ENCODE measurements around the gene MLLT3. TPM values are rescaled to one million over a fixed set of nuclear protein-coding genes. Genes with fewer than 3 reads are reported as not detected.
A peak's percentile ranks its signal among the peaks of the same experiment; 100 is the strongest.

The MLLT3 gene
- total RNA-seq, 1 donor from 2014 or later: 79.1 TPM

DNA sequence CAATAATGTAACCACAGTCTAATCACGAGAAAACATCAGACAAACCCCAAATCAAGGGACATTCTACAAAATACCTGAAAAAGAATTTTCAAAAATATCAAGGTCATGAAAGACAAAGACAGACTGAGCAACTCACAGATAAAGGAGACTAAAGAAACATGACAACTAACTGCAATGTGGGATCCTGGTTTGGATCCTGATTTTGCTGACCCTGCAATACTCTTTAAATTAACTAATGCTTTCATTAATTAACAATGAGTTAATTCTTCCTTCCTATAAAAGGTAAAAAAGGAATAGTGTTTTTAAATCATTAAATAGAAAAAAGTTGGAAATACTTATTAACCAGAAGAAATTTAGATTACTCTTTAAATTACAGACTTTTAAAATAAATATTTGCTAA is 103.6 kb downstream of the MLLT3 start:
- DNase-seq (ENCODE audit: low read depth): no peak

DNA sequence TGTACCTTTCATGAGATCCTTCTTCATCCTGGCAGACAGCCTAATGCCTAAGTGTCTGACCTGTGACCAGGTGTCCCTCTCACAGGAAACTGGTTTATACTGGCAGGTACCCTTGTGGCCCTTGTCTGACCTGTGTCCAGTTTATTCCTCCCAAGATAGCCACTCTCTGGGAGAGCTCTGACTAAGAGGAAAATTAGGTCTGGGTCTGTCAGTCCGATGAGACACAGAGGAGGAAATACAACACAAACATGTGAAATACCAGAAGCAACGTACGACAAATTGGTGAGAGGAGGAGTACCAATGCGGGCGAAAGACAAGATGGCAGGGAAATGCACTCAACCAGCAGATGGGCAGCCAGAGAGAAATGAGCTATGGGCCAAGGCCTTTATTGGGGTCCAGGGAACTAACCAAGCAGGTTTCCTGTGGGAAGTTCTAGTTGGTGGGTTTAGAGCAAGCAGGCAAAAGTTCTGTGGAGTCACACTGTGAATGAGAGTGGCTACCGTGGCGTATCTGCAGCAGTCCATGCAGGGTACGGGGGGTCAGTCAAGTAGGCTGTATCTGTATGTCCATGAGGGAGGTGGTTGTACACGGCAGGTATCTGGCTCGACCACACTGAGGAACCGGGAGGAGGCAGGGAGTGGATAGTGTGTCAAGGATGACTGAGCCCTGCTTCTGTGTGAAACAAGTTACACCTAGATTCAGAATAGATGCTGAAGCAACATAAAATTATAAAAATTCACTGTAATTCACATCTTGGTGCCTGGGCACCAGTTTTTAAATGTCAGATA is 109.0 kb downstream of the MLLT3 start:
- DNase-seq (ENCODE audit: low read depth): no peak

DNA sequence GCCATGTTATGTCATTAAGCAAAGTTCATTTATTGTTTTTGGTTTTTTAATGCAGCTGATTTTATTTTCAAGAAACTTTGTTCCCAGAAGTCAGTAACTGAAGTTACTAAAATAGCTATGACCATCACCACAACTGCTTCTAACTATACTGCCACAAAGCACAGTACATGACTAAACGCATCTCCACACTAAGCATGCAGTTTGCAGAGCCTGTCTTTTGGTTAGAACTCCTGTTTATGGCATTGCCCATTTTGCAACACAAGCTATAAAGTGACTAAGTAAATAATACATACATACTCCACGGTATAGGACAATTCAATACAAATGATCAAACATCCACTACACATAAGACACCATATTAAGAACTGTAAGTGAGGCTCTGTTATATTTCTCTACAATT is 109.7 kb downstream of the MLLT3 start:
- DNase-seq (ENCODE audit: low read depth): peak; percentile 45

DNA sequence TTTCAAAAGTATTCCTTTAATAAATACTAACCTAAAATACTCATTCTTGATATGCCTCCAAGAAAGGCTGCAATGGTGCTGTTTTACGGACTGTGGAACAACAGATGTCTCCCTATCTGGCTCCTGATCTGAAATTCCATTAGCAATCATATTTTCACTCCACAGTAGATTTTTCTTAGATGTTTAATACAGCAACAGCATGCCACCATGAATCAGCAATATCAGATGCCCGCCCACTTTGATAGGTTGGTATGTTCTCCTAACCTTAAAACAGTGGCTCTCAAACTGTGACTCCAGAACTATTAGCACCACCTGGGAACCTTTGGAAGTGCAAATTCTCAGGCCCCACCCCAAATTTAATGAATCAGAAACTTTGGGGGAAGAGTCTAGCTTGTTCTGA is 110.2 kb downstream of the MLLT3 start:
- DNase-seq (ENCODE audit: low read depth): peak; percentile 34

DNA sequence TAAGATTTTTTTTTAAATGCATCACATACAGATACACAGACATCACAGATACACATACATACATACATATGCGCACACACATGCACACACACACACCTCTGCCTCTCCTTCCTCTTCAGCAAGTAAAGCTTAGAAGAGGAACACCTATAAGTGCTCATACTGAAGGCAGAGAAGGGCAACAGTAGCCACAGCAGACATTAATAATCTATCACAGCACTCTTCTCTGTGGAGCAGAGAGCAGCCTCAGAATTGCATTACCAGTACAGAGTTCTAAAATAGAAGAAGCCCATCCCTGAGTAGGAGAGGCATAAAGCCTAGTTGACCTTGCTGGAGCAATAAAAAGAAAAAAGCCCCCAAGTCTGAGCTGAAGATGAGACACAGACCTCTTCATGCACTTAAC is 110.6 kb downstream of the MLLT3 start:
- DNase-seq (ENCODE audit: low read depth): no peak

DNA sequence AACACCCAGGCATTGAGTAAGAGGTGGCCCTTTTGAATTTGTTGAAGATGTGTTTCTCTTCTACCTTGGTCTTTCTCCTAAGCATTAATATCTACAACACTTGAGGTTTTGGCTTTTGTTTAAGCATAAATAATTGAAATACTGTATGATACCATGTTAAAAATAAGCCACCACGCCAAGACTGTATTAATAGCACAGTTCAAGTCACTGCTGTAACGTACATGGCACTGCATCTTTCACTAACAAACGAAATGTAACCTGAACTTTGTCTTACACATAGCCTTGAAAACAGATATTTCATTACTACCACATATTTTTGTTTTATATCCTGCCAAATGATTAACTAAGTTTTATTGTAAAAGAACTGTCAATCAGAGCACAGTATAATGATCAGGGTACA is 112.8 kb downstream of the MLLT3 start:
- DNase-seq (ENCODE audit: low read depth): no peak

DNA sequence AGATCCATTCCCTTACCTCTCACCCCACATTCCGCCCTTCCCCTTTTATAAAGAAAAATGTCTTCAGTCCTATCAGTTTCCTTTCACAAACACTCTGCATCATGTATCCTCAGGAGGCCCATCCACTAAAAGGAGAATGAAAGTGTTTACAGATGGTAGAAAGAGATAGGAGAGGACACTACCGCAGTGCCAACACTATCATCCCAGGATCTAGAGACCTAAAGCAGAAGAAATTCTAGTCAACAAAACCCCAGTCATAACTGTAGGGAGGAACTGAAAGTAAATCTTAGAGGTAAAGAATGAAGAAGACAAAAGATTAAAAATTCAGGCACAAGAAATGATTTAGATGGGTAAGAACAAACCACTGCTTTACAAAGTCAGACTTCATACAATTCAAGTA is 114.1 kb downstream of the MLLT3 start:
- no peak for DNase-seq (ENCODE audit: low read depth)

DNA sequence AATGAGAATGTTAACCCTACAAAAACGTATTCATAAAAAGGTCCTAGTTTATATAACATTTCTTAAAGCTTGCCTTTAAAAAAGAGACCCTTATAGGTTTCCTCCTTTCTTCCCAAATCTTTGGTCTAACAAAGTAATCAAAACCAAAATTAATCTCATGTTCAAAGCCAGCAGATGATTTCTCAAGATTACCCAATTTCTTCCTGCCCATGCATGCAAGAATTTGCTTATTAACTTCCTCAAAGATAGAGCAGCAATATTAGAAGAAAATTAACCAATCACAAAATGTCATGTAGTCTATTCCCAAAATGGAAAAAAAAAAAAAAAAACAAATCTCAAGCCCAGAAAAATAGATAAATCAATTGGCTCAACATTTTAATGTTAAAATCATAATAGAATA is 114.9 kb downstream of the MLLT3 start:
- no peak for DNase-seq (ENCODE audit: low read depth)

DNA sequence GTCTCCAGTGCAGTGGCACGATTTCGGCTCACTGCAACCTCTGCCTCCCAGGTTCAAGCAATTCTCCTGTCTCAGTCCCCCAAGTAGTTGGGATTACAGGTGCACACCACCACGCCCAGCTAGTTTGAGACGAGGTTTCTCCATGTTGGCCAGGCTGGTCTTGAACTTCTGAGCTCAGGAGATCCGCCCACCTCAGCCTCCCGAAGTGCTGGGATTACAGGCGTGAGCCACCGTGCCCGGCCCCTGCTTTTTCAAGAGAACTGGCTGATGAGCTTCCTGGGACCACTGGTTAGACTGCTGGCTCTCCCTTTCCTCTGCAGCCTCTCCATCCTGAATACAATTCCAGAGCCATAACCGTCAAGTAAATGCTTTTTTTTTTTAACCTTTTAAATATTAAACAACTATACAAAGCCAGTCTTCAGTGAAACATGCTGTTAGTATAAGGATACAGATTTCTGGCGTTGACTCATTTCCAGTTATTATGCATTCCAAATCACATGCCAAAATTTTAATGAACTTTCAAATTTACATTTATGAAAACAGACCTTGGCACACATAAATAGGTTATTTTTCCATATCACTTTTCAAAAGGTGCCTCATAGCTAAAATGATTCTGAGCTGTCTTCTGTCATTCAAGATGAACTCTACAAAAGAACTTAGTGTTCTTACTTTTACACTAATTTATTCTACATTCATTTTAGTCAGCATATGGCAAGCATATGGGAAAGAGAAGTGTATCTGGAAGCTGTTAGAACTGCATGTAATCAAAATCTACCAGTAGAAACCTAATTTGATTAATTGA is 116.0 kb downstream of the MLLT3 start:
- DNase-seq (ENCODE audit: low read depth): no peak

DNA sequence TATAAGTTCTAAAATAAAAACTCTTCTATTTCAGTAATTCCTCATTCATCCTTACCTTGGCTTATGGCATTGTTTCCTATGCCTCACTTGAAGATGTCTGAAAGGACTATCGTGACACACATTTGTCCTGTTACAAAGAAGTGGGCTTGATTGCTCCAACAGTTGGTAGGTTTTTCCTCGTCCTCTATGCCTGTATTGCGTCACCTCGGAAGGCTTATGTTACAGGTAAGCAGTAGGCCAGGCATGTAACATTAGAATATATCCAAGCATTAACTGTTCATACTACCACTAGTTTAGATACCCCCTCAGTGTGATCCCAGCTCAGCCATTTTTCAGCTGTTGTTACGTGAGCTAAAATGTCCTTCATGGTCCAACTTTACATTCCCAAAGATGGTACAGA is 116.7 kb downstream of the MLLT3 start:
- DNase-seq (ENCODE audit: low read depth): no peak

DNA sequence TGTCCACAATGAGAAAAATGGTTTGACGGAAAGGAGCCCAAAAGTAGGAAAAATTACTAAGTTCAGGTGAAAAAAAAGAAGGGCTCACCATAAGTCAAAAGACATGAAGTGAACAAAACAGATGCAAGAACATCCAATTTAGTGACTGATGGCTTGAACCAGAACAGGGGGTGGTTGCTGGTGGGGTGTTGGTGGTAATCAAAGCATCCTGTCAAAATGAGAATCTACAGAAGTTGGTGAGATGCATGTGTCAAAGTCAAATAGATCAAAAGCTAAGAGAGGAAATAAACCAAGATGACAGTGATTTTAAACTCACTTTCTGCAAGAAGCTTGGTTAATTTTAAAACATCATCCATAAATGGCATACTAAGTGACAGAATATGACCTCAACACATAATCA is 117.4 kb downstream of the MLLT3 start:
- DNase-seq (ENCODE audit: low read depth): no peak

DNA sequence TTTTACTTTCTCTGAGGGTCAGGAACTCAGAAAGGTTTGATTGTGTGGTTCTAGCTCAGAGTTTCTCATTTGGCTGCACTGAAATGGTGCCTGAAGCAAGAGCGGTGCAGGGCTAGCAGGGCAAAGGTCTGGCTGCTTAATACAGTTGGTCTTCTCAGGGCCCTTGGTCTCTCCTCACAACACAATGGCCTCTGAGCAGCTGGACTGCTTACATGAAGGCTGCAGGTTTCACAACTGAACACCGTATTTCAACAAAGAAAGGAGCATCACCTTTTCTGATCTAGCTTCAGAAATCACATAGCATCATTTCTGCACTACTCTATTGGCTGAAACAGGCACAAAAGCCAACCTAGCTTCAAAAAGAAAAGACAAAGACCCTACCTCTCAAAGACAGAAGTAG is 122.2 kb downstream of the MLLT3 start:
- no peak for DNase-seq (ENCODE audit: low read depth)

DNA sequence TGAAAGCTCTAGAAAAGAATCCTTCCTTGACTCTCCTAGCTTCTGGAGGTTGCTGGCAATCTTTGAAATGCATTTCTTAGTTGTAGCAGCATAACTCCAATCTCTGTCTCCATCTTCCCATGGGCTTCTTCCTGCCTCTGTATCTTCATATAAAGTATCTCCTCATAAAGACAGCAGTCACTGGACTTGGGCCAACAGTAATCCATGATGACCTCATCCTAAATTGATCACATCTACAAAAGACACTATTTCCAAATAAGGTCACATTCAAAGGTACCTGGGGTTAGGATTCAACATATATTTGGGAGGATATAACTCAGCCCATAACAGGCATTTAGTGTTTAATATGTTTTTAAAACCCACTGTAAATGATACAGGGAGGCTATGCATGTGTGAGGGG is 123.3 kb downstream of the MLLT3 start:
- DNase-seq (ENCODE audit: low read depth): no peak

DNA sequence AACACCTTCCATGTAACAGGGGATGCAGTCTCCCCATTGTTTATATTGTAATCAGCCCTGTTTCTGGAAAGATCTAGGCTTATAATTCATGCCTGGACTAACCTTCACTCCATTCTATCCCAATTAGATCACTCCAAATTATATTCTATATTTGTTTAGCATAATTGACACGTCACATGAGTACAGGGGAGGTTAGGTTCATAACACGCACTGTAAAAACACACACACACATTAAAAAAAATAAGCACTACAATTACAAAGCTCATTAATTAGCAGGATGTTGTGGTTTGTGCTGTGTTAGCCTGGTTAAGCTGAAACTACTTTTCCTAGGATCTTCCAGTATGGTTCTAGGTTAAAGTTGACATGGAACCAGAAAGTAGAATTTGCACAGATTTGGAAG is 126.0 kb downstream of the MLLT3 start:
- no peak for DNase-seq (ENCODE audit: low read depth)

DNA sequence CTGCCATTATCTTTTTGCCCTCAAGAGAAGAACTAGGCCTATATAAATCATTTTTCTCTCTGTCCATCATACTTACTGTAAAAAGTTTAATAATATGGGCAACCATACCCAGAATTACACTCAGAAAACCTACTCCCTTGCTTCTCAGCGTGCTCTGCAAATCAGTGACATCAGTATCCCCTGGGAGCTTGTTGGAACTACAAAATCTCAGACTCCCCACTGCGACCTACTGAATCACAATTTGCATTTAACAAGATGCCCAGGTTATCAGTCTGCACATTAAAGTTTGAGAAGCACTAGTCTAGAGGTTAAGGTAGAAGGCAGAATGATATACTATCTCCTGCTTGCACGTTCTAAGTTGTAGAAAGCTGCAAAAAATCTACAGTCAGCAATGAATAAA is 127.2 kb downstream of the MLLT3 start:
- DNase-seq (ENCODE audit: low read depth): no peak

DNA sequence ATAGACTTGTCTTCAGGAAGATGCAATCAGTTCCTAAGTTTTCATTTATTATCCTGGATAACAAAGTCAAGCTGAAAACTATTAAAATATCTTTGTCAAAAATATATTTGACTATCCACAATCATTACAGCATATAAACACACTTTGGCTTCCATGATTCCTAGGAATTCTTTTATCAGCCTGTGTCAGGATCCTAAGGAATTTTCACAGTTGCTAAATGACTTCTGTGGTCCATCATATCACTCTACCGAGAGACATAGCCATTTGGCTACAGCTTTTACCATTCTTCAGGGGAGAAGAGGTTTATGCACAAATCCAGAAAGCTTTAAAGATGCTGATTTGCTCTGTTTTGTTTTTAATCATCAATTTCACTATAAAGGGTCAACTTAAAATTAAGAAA is 128.3 kb downstream of the MLLT3 start:
- DNase-seq (ENCODE audit: low read depth): no peak

DNA sequence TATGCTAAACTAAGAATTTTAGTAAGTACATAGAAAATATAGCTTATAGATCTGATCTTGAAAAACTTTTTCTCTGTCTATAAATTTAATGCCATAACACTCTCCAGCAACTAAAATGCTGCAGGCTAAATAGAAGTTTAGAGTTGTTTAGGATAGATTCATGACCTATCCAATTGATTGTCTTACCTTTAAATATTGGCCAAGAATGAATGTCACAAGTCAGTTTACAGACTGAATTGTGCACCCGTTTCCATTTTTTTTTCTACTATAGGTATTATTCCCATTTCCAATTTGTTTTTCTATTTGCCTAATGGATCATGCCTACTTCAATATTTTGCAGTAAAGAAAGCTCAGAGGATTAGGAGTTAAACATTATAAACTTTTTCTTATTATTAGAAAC is 129.5 kb downstream of the MLLT3 start:
- no peak for DNase-seq (ENCODE audit: low read depth)

DNA sequence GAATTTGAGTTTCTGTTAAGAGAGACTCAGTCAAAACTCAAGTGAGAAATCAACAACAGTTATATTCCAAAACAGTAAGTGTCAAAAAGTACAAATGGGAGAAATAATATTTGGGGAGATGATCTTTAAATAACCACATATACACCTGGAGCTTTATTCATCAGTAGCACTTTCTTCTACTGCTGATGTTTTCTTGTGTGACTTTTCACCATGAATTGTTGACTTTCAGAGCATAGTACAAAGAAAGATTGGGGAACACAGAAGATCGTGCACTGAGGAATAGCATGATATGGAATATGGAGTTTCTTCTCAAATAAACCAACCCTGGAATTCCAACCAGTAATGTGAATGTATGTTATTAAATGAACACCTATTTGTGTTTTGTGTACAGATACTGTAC is 130.7 kb downstream of the MLLT3 start:
- no peak for DNase-seq (ENCODE audit: low read depth)

DNA sequence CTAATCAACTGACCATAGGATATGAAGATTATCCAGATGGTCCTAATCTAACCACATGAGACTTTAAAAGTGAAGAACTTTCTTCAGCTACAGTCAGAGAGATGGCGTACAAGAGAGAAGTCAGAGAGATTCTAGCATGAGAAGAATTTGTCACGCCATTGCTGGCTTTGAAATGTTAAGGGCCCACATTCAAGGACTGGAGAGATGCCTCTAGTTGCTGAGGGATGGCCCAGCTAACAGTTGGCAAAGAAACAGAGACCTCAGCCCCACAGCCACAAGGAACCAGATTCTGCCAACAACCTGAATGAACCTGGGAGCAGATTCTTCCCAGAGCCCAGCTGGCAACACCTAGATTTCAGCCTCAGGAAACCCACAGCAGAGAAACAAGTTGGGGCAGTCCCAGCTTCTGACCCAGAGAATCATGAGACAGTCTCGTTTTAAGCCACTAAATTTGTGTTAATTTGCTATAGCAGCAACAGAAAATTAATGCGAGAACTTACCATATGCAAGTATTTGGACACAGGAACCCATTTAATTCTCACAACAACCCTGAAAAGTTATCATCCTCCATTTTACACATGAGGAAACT is 132.0 kb downstream of the MLLT3 start:
- DNase-seq (ENCODE audit: low read depth): no peak

DNA sequence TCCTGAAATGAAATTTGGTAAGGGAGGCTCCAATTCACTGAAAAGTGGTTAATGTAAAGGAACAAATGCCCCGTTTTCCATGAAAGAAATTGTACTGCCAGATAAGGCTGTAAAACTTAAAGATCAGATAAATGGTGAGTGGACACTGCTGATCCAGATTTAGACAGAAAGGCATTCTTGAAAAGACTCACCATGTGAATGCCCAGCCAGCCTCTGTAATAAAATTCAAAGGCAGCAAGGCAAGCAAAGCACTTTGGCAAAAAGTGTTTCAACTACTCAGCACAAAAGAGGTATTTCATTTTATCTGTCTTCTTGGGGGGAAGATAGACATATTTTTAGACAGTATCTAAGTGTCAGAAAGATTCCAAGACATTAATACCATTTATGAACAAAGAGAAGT is 133.6 kb downstream of the MLLT3 start:
- DNase-seq (ENCODE audit: low read depth): no peak

DNA sequence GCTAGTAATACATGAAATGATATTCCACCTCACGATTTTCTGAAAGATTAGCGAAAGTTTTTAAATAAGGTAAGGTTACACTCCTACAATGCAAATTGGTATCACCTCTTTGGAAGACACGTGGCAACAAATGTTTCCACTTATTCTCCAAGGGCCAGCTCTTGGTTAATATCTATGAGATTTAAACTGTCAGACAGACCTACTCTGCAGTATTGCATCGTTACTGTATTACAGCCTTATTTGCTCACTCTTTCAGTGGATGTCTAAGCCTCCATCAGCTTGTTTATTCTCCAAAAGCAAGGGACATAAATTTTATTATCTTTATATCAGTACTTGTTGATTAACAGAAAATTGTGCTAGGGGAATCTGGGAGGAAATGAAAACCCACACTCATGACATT is 135.7 kb downstream of the MLLT3 start:
- DNase-seq (ENCODE audit: low read depth): no peak

DNA sequence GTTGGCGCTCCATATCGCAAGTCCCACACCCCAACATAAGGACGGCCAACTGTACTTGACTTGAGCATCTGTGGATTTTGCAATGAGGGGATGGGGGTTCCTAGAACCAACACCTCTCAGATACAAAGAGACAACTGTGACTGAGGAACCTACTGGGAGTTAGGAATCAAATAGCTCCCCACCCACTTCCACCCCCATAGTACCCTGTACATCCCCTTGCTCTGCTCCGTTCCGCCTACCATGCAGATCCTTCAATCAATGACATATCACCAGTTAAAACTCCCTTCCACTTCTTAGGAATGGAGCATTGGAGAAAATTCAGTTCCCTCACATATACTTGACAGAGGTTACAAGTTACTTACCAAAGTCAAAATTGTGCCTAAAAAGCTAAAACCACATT is 140.9 kb downstream of the MLLT3 start:
- DNase-seq (ENCODE audit: low read depth): no peak

DNA sequence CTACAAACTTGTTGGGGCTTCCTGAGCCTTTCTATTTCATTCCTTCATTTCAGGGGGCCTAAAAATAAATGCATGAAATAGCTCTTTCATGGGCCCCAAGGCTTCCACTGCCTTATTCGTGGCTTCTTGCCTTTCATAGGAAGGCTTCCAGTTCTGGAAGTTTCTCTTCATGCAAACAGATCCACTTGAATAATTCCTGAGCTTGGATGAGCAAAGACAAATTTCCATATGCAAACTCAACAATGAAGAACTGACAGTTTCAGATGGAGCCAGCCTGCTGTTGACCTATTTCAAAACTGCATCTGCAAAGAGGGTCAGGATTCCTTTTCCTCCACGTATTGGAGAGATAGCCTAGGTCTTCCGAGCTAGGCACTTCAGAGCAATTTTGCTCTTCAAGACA is 142.1 kb downstream of the MLLT3 start:
- no peak for DNase-seq (ENCODE audit: low read depth)
